T-helper 2 cell (primary cell): ENCODE data around the gene PLXDC2.

Experiments used
- DNase-seq, 5 experiments: peaks; one replicate each; pipeline versions ENCODE4 v3.0.0 to v3.0.0-alpha.2; 2012 to 2022

Gene PLXDC2

GRCh38 chr10:19862811-19863515 is 46.7 kb downstream of the PLXDC2 start:
- DNase-seq, result no peak

- no peak for DNase-seq
These were observed 49.4 kb downstream of the PLXDC2 start for GRCh38 chr10:19865676-19866075.

DNA sequence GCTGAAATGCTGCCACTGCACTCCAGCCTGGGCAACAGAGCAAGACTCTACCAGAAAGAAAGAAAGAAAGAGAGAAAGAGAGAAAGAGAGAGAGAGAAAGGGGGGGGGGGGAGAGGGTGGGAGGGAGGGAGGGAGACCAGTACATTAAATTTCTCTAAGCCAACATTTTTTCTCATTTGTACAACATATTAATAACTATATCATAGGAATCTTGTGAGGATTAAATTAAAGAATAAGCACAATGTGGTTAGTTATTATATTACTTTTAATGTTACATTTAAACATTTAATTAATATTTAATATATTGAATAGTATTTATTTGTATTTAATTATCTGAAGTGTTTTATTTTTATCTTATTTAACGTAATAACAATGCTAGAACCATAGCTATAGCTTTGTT is 53.1 kb downstream of the PLXDC2 start:
- no peak for DNase-seq

GRCh38 chr10:19872504-19873271 is 56.5 kb downstream of the PLXDC2 start:
- no peak for DNase-seq

DNA sequence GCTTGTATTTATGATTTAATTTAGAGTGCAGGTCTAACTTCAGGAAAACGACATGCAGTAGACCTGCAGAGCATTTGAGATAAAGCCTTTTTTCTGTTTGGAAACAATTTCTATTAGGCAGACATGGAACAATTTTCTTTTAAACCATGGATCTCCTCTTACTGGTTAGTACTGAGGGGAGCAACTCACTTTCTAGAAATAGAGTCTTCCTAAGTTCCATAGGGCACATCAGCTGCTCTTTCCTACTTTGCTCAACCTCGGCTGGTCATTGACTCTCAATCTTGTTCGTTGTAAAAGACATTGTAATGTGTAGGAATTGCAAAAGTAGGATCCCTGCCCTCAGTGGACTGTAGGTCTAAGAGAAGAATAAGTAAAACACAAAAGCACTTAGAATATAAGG is 58.0 kb downstream of the PLXDC2 start:
- no peak for DNase-seq

DNA sequence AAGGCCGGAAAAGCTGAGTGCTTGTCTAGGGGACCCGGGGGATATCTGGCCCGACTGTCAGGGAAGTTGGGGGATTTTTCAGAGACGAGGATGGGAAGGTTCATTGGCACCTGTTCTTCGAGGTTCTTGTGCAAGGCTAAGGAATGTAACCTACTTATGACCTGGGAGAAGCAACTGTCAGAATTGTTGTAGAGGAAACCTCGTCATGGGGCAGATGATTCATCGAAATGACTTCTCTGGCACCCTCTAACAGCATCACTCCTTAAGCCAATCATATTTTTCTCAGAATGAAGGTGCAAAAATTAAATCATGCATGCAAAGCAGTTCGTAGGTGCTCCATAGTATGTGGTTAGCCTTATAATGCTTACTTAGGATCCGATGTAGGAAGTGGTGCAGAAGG is 58.6 kb downstream of the PLXDC2 start:
- DNase-seq, result no peak

GRCh38 chr10:19876570-19876969 is 60.3 kb downstream of the PLXDC2 start:
- no peak for DNase-seq

- no peak for DNase-seq
These were observed 61.4 kb downstream of the PLXDC2 start for GRCh38 chr10:19877466-19878255.

GRCh38 chr10:19882621-19883020 is 66.4 kb downstream of the PLXDC2 start:
- no peak for DNase-seq

- DNase-seq, result no peak
These were observed 71.9 kb downstream of the PLXDC2 start for GRCh38 chr10:19888061-19888660.

DNA sequence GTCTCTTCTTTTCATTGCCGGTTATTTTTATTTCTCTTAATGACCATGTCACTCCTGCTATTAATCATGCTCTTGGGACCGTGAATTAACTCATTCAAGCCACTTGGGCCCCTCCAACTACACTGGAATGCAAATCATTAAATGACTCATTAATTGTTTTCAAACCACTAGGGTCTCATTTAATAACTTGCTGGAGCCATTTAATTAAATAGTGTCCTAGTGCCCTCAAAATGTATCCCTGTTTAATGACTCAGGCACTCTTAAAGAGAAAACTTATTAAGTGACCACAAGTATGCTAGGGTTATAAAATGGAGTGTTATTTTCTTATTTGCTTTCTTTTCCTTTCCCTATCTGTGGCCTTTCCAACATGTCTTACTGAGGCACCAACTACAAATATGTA is 73.0 kb downstream of the PLXDC2 start:
- DNase-seq, result no peak

DNA sequence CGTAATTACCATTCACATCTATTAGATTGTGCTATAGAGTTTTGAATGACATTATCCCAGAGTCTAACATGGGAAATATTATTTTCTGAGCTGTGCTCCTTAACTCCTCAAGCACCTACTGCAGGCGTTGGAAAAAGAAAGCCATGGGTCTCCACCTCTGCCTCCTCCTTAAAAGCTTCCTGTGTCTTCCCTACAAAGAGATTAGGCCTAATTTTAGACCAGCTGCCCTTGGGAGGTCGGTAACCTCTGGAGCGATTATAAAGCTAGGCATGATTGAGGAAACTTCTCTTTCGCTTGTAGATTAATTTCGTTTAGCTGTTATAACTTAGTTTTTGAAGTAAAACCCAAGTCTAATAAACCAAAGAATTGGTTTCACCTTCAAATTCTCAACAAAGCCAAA is 75.2 kb downstream of the PLXDC2 start:
- DNase-seq, result no peak

- DNase-seq, result no peak
These were observed 76.0 kb downstream of the PLXDC2 start for GRCh38 chr10:19892270-19892669.

DNA sequence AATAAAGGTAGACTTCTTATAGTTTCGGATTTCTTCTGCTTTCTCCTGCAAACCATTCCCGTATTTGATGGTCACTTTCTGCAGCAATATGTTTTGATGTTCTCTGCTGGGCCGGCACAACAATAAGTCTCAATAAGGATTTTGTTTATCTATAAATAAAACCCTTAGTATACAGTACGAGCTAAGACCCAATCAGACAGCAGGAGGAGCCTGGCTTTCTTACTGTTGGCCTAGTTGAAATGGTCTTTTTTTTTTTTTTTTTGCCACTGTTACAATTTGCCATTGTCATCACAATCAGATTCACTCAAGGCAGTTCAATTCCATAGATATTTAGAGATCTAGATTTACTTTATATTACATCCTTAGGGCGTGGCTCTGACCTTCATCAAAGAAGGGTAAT is 76.4 kb downstream of the PLXDC2 start:
- no peak for DNase-seq

- no peak for DNase-seq
These were observed 79.3 kb downstream of the PLXDC2 start for GRCh38 chr10:19895500-19895899.

- no peak for DNase-seq
These were observed 86.2 kb downstream of the PLXDC2 start for GRCh38 chr10:19902456-19902855.

- DNase-seq, result no peak
These were observed 88.0 kb downstream of the PLXDC2 start for GRCh38 chr10:19904202-19904661.

- no peak for DNase-seq
These were observed 90.0 kb downstream of the PLXDC2 start for GRCh38 chr10:19906108-19906791.

GRCh38 chr10:19908991-19909696 is 92.9 kb downstream of the PLXDC2 start:
- DNase-seq, result no peak

GRCh38 chr10:19911886-19912285 is 95.7 kb downstream of the PLXDC2 start:
- no peak for DNase-seq

DNA sequence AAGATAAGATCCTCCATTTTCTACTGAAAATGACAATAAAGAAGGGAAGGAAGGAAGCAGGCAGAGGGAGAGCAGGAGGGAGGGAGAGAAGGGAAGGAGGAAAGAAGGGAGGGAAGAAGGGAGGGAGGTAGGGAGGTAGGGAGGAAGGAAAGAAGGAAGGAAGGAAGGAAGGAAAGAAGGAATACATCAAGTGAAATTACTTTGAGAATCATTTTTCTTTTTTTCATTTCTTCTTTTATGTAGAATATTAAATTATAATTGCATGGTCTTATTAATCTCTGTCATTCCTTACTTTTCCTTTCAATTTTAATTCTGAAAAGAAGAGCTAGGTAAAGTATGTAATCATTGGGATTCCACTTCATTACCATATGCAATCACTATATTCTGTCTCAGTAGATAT is 97.8 kb downstream of the PLXDC2 start:
- DNase-seq, result no peak

DNA sequence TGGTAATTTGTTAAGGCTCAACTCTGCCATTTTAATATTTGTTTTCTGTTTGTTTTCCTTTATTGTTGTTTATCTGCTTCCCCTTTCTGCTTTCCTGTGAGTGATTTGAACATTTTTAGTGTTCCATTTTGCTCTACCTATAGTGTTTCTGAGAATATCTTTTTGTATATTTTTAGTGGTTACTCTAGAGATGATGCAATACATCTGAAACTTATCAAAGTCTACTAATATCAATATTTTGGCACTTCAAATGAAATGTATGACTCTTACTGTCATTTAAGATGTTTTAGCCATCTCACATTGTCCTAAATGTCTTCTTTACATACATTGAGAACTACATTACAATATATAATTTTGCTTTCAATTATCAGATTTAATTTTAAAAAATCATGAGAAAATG is 98.9 kb downstream of the PLXDC2 start:
- no peak for DNase-seq
